GM23248 (cell line): Measurements from ENCODE around the gene BDH2.

Experiments
- EZH2 ChIP-seq: fragments of 200-600 bp; sonication (generic); IDR thresholded peaks from 2 replicates; pipeline ENCODE4 v1.6.1; 2018; ENCODE audit warnings: antibody characterized with exemption, mild to moderate bottlenecking; ENCODE audit not compliant: insufficient read depth, poor library complexity, severe bottlenecking
- EZH2phosphoT487 ChIP-seq: fragments of 200-600 bp; sonication (generic); IDR thresholded peaks from 2 replicates; pipeline ENCODE4 v1.6.1; 2018; ENCODE audit warnings: antibody characterized with exemption, moderate library complexity, mild to moderate bottlenecking, low read depth; ENCODE audit not compliant: insufficient read depth

DNA sequence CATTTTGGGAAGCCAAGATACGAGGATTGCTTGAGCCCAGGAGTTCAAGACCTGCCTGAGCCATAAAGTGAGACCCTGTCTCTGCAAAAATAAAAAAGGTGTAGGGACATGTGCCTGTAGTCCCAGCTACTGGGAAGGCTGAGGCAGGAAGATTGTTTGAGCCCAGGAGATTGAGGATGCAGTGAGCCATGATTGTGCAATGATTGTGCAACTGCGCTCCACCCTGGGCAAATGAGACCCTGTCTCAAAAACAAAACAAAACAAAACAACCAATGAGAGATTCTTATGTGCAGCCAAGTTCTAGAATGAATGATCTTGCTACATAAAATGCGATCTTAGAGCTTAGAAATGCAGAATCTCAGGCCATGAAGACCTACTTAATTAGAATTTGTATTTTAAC is 45.6 kb downstream of the BDH2 start:
- TF ChIP-seq EZH2 (no peak), EZH2phosphoT487 (no peak)
